SKM-1 (cell line): ENCODE data around the gene UNC5A.

ENCODE experiments used
- DNase-seq: peaks from one replicate; lab custom pipeline; 2025; ENCODE audit not compliant: unreplicated experiment; lab: John Stamatoyannopoulos, UW

The UNC5A gene

GRCh38 chr5:176819476-176819875 lies 9.1 kb downstream of the UNC5A start:
- no peak for DNase-seq

GRCh38 chr5:176820937-176821336 lies 10.6 kb downstream of the UNC5A start:
- no peak for DNase-seq

- no peak for DNase-seq
Measured at GRCh38 chr5:176821441-176821840, 11.1 kb downstream of the UNC5A start.

- no peak for DNase-seq
Measured at GRCh38 chr5:176822041-176822792, 11.9 kb downstream of the UNC5A start.

GRCh38 chr5:176822793-176823481 lies 12.6 kb downstream of the UNC5A start:
- no peak for DNase-seq

GRCh38 chr5:176823869-176824412 lies 13.6 kb downstream of the UNC5A start:
- no peak for DNase-seq

- no peak for DNase-seq
Measured at GRCh38 chr5:176824604-176825003, 14.2 kb downstream of the UNC5A start.

GRCh38 chr5:176825234-176825633 lies 14.9 kb downstream of the UNC5A start:
- no peak for DNase-seq

GRCh38 chr5:176825957-176826356 lies 15.6 kb downstream of the UNC5A start:
- DNase-seq = no peak

GRCh38 chr5:176827736-176828414 lies 17.5 kb downstream of the UNC5A start:
- no peak for DNase-seq

- no peak for DNase-seq
Measured at GRCh38 chr5:176829320-176829719, 19.0 kb downstream of the UNC5A start.

GRCh38 chr5:176830422-176830994 lies 20.1 kb downstream of the UNC5A start:
- no peak for DNase-seq

GRCh38 chr5:176830995-176831423 lies 20.6 kb downstream of the UNC5A start:
- DNase-seq = no peak

- DNase-seq = no peak
Measured at GRCh38 chr5:176831425-176831824, 21.1 kb downstream of the UNC5A start.

GRCh38 chr5:176832162-176832561 lies 21.8 kb downstream of the UNC5A start:
- no peak for DNase-seq

GRCh38 chr5:176833286-176833685 lies 22.9 kb downstream of the UNC5A start:
- no peak for DNase-seq

- no peak for DNase-seq
Measured at GRCh38 chr5:176835918-176836317, 25.6 kb downstream of the UNC5A start.

GRCh38 chr5:176836811-176837706 lies 26.7 kb downstream of the UNC5A start:
- no peak for DNase-seq

GRCh38 chr5:176837707-176838115 lies 27.4 kb downstream of the UNC5A start:
- no peak for DNase-seq

- DNase-seq = no peak
Measured at GRCh38 chr5:176843673-176844072, 33.3 kb downstream of the UNC5A start.
